Activated CD4-positive, alpha-beta memory T cell treated with anti-CD3 and anti-CD28 coated beads for 36 hours (primary cell): ENCODE results near the gene CZIB. TPM values are rescaled to one million over a fixed set of nuclear protein-coding genes. Genes with fewer than 3 reads are reported as not detected.

ENCODE experiments used
- CTCF ChIA-PET: fragments of 350-600 bp; sonication (Branson Sonifier 250); formaldehyde crosslinking; loops from one replicate; lab custom pipeline; 2021; ENCODE audit warnings: antibody characterized with exemption, inconsistent platforms; lab: Charles Lee
- POLR2A ChIA-PET: fragments of 350-600 bp; sonication (Branson Sonifier 250); formaldehyde crosslinking; loops from one replicate; lab custom pipeline; 2021; ENCODE audit warnings: antibody characterized with exemption; lab: Charles Lee
- DNase-seq: peaks from one replicate; pipeline ENCODE4 v3.0.0-alpha.2; 2020
- H3K27ac Mint-ChIP-seq: one replicate; pipeline ENCODE4 v1.8.0; 2021; ENCODE audit warnings: mixed read lengths
- H3K27me3 Mint-ChIP-seq: one replicate; pipeline ENCODE4 v1.8.0; 2021; ENCODE audit warnings: mixed read lengths
- H3K36me3 Mint-ChIP-seq: one replicate; pipeline ENCODE4 v1.8.0; 2021; ENCODE audit warnings: mixed read lengths
- H3K4me1 Mint-ChIP-seq: one replicate; pipeline ENCODE4 v1.8.0; 2021; ENCODE audit warnings: low read depth, mixed read lengths
- H3K4me3 Mint-ChIP-seq: one replicate; pipeline ENCODE4 v1.8.0; 2021; ENCODE audit warnings: mild to moderate bottlenecking, mixed read lengths
- H3K9me3 Mint-ChIP-seq: one replicate; pipeline ENCODE4 v1.8.0; 2021; ENCODE audit warnings: mixed read lengths
- intact Hi-C: fragments of 100-400 bp; cut with micrococcal nuclease; formaldehyde crosslinking; loops from one replicate; pipeline ENCODE4 v1.15.1; 2023
- total RNA-seq, 2 experiments: library from RNA; stranded (reverse); gene quantifications; one replicate each; pipeline ENCODE4 v1.2.3, GENCODE V29; 2021

Gene CZIB
- total RNA-seq, 2 experiments from 2014 or later: 34.0 to 37.4 TPM

DNA sequence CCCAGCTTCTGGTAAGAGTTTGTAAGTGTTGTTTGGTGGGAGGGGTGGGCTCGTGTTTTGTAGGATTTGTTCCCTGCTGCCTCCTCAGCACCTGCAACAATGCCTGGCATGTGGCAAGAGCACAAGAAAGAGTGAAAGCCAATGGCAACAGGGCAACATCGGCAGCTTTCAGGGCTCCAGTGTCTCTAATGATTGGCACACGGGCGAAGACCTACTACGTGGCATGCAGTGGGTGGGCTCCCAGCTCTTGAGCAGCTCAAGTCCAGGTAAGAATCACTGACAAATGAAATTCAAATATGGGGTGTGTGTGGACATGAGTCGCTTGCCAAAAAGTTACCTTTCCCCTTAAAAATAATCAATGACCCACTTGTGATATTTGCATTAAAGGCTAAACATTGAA is 54.1 kb downstream of the CZIB start:
- Mint-ChIP-seq H3K9me3 (no peaks in the 10 kb centered on the region), H3K27ac (no peak overlapping the region), H3K36me3 (no peaks in the 10 kb centered on the region), H3K4me3 (no peak overlapping the region), H3K27me3 (peaks cover 11% of the 10 kb centered on the region), H3K4me1 (no peaks in the 10 kb centered on the region)
- intact Hi-C loops: no loop called here
- POLR2A ChIA-PET: no interaction called here
- no peak for DNase-seq
- CTCF ChIA-PET: interaction anchor here (1.0 to 1.6 kb wide), 2 partner anchors 16 to 166 kb away, joined by 3 to 5 read pairs; no protein-coding TSS in a partner anchor

DNA sequence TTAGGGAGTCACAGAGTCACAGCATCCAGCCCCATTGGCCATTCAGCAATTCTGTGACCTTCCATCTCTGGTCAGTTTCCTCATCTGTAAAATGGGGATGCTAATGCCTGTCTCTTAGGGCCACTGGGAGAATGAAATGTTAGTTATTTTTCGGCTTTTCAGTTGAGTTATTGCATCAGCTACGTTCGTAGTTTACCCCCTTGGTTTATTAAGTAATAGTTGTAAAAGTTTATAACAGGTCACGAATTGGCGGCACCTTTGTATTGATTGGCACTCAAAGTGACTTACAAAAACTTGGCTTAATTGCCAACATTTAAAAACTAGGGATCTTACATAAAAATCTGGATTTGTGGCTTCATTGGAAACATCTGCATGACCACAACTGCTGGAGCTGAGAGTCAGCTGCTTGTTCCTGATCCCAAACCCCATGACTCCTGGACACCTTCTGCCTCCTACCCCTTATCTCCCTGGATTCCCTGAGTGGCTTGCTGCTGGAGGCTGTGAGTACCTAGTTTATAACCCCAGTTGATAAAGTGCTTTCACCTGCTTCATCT is 54.9 kb downstream of the CZIB start:
- H3K4me3 Mint-ChIP-seq: no peak overlapping the region
- CTCF ChIA-PET: interaction anchor here (1.0 to 1.6 kb wide), 2 partner anchors 17 to 166 kb away, joined by 3 to 5 read pairs; no protein-coding TSS in a partner anchor
- no peak for DNase-seq
- peaks cover 11% of the 10 kb centered on the region for H3K27me3 Mint-ChIP-seq
- intact Hi-C loops: no loop called here
- no peak overlapping the region for H3K27ac Mint-ChIP-seq
- H3K36me3 Mint-ChIP-seq: no peaks in the 10 kb centered on the region
- POLR2A ChIA-PET: no interaction called here
- no peaks in the 10 kb centered on the region for H3K9me3 Mint-ChIP-seq
- no peaks in the 10 kb centered on the region for H3K4me1 Mint-ChIP-seq

Other genes starting within 250 kb of the CZIB start
- not detected for gene PODN, start 158.4 kb downstream of the CZIB start, total RNA-seq
- gene SLC1A7, start 78.0 kb downstream of the CZIB start, total RNA-seq: not detected
- 10 to 100 TPM; 19.6 to 20.7 TPM for gene CPT2, start 23.8 kb downstream of the CZIB start, total RNA-seq
- 10 to 100 TPM; 85.7 to 89.5 TPM for gene MAGOH, start 17.9 kb upstream of the CZIB start, total RNA-seq
- 10 to 100 TPM; 38.6 to 38.8 TPM for gene LRP8, start 107.4 kb upstream of the CZIB start, total RNA-seq
- not detected for gene DMRTB1, start 238.8 kb upstream of the CZIB start, total RNA-seq